H1 (cell line): Measurements from ENCODE around the gene COL2A1. TPM values are rescaled to one million over a fixed set of nuclear protein-coding genes. Genes with fewer than 3 reads are reported as not detected.

Experiments
- CTCF ChIA-PET: fragments of 300-600 bp; sonication (Branson Sonifier 250); formaldehyde crosslinking; loops from one replicate; lab custom pipeline; 2021; ENCODE audit not compliant: partially characterized antibody; lab: Charles Lee
- POLR2A ChIA-PET: fragments of 300-600 bp; sonication (Branson Sonifier 250); formaldehyde crosslinking; loops from one replicate; lab custom pipeline; 2021; ENCODE audit warnings: inconsistent platforms; ENCODE audit not compliant: partially characterized antibody; lab: Charles Lee
- DNase-seq, 2 experiments: peaks; one replicate each; pipeline versions ENCODE4 v3.0.0 to v3.0.0-alpha.2; 2010 to 2022; ENCODE audit warnings: low spot score in 2 of 2, low read depth in 1 of 2, mixed read lengths in 1 of 2
- FAIRE-seq: peaks from 2 replicates; lab custom pipeline; 2011; peaks lifted over from hg19 to GRCh38; lab: Jason Lieb, UNC
- H2AFZ ChIP-seq: 2 replicates; pipeline ENCODE4 v1.8.1; 2012; ENCODE audit warnings: low read length, inconsistent platforms
- H2AK5ac ChIP-seq: 2 replicates; pipeline ENCODE4 v1.6.1; 2013; ENCODE audit warnings: low read depth, low read length
- H2BK120ac ChIP-seq: replicated peaks from 2 replicates; pipeline ENCODE3; 2013; ENCODE audit warnings: low read depth, low read length, inconsistent platforms
- H2BK12ac ChIP-seq: 2 replicates; pipeline ENCODE4 v1.6.1; 2013; ENCODE audit warnings: low read depth, low read length
- H2BK15ac ChIP-seq: 2 replicates; pipeline ENCODE4 v1.6.1; 2013; ENCODE audit warnings: low read length
- H2BK20ac ChIP-seq: 2 replicates; pipeline ENCODE4 v1.6.1; 2013; ENCODE audit warnings: low read length
- H2BK5ac ChIP-seq: 2 replicates; pipeline ENCODE4 v1.6.1; 2013; ENCODE audit warnings: low read depth, low read length
- H3K14ac ChIP-seq: 2 replicates; pipeline ENCODE4 v1.6.1; 2013; ENCODE audit warnings: inconsistent platforms; ENCODE audit not compliant: insufficient read length
- H3K18ac ChIP-seq: 2 replicates; pipeline ENCODE4 v1.6.1; 2013; ENCODE audit warnings: low read length; ENCODE audit errors: extremely low read depth
- H3K23ac ChIP-seq: 2 replicates; pipeline ENCODE4 v1.6.1; 2013; ENCODE audit warnings: inconsistent platforms; ENCODE audit not compliant: insufficient read length
- H3K23me2 ChIP-seq: 2 replicates; pipeline ENCODE4 v1.6.1; 2013; ENCODE audit warnings: low read depth, low read length
- H3K27ac ChIP-seq: 2 replicates; pipeline ENCODE4 v1.6.1; 2011; ENCODE audit warnings: low read depth, low read length, inconsistent platforms
- H3K27me3 ChIP-seq, 4 experiments: replicated peaks in 1 of 4; 1 replicate in 1 of 4; 2 replicates in 3 of 4; pipeline versions ENCODE4 v1.6.1 to v1.8.1; 2011 to 2013; ENCODE audit warnings: low read length in 3 of 4, mild to moderate bottlenecking in 3 of 4, inconsistent platforms in 2 of 4, mixed read lengths in 2 of 4, moderate library complexity in 1 of 4; ENCODE audit not compliant: control insufficient read depth in 3 of 4, insufficient read depth in 3 of 4; ENCODE audit errors: extremely low read depth in 1 of 4
- H3K36me3 ChIP-seq, 4 experiments: 2 replicates each; pipeline versions ENCODE4 v1.6.1 to v1.8.1; 2011 to 2013; ENCODE audit warnings: mild to moderate bottlenecking in 4 of 4, low read length in 3 of 4, moderate library complexity in 2 of 4, control low read depth in 1 of 4, inconsistent platforms in 1 of 4; ENCODE audit not compliant: insufficient read depth in 4 of 4, control insufficient read depth in 2 of 4
- H3K4ac ChIP-seq: replicated peaks from 2 replicates; pipeline ENCODE3; 2013; ENCODE audit warnings: low read length, low read depth, mixed read lengths, inconsistent platforms; ENCODE audit not compliant: insufficient read length
- H3K4me1 ChIP-seq, 4 experiments: replicated peaks in 1 of 4; 1 replicate in 1 of 4; 2 replicates in 3 of 4; pipeline versions ENCODE4 v1.6.1 to v1.8.1; 2011 to 2013; ENCODE audit warnings: low read length in 3 of 4, inconsistent platforms in 2 of 4, mixed read lengths in 1 of 4; ENCODE audit not compliant: insufficient read depth in 4 of 4, control insufficient read depth in 3 of 4
- H3K4me2 ChIP-seq, 2 experiments: 2 replicates each; pipeline versions ENCODE4 v1.6.1 to v1.8.1; 2011 to 2013; ENCODE audit warnings: low read depth in 2 of 2, low read length in 2 of 2, control low read depth in 1 of 2, inconsistent platforms in 1 of 2, mild to moderate bottlenecking in 1 of 2; ENCODE audit not compliant: insufficient read depth in 1 of 2
- H3K4me3 ChIP-seq, 4 experiments: fragments of 200-600, 300-600 bp in 1 of 4; sonication (generic), shearing (Covaris generic), sonication (Bioruptor Twin) in 1 of 4; 2 replicates each; pipeline versions ENCODE4 v1.5.1 to v1.8.1; 2011 to 2016; ENCODE audit warnings: low read length in 4 of 4, low read depth in 3 of 4, control low read depth in 2 of 4, inconsistent platforms in 2 of 4, mild to moderate bottlenecking in 2 of 4, mixed read lengths in 1 of 4, moderate library complexity in 1 of 4; ENCODE audit not compliant: insufficient read depth in 2 of 4; ENCODE audit errors: extremely low read depth in 1 of 4
- H3K56ac ChIP-seq: replicated peaks from 2 replicates; pipeline ENCODE3; 2013; ENCODE audit warnings: low read depth, mild to moderate bottlenecking, mixed read lengths, low read length, inconsistent platforms; ENCODE audit not compliant: insufficient read length
- H3K79me1 ChIP-seq: 2 replicates; pipeline ENCODE4 v1.6.1; 2013; ENCODE audit warnings: low read depth, low read length, control low read depth
- H3K79me2 ChIP-seq, 2 experiments: 2 replicates each; pipeline versions ENCODE4 v1.6.1 to v1.8.1; 2012 to 2013; ENCODE audit warnings: low read length in 2 of 2, mild to moderate bottlenecking in 2 of 2, inconsistent platforms in 1 of 2; ENCODE audit not compliant: insufficient read depth in 2 of 2, control insufficient read depth in 1 of 2
- H3K9ac ChIP-seq, 4 experiments: replicated peaks in 1 of 4; 1 replicate in 1 of 4; 2 replicates in 3 of 4; pipeline versions ENCODE4 v1.6.1 to v1.8.1; 2011 to 2013; ENCODE audit warnings: low read depth in 3 of 4, low read length in 3 of 4, control low read depth in 2 of 4, mild to moderate bottlenecking in 2 of 4, moderate library complexity in 2 of 4, inconsistent platforms in 1 of 4; ENCODE audit errors: extremely low read depth in 1 of 4
- H3K9me3 ChIP-seq, 2 experiments: 2 replicates each; pipeline versions ENCODE4 v1.6.1 to v1.8.1; 2012 to 2013; ENCODE audit warnings: mild to moderate bottlenecking in 2 of 2, moderate library complexity in 2 of 2, control low read depth in 1 of 2, inconsistent platforms in 1 of 2, low read depth in 1 of 2, low read length in 1 of 2, mixed read lengths in 1 of 2; ENCODE audit not compliant: insufficient read depth in 2 of 2
- H4K20me1 ChIP-seq, 2 experiments: replicated peaks in 1 of 2; 2 replicates each; pipeline versions ENCODE3 to v1.8.1; 2011 to 2013; ENCODE audit warnings: inconsistent platforms in 2 of 2, low read length in 2 of 2, mild to moderate bottlenecking in 1 of 2; ENCODE audit not compliant: insufficient read depth in 2 of 2, control insufficient read depth in 1 of 2
- H4K5ac ChIP-seq: 2 replicates; pipeline ENCODE4 v1.6.1; 2013; ENCODE audit warnings: low read length, low read depth, mixed read lengths, inconsistent platforms; ENCODE audit not compliant: insufficient read length
- H4K8ac ChIP-seq: 2 replicates; pipeline ENCODE4 v1.8.0; 2013; ENCODE audit warnings: mild to moderate bottlenecking, moderate library complexity, low read length, inconsistent platforms; ENCODE audit not compliant: insufficient read depth; ENCODE audit errors: extremely low read depth
- H4K91ac ChIP-seq: replicated peaks from 2 replicates; pipeline ENCODE3; 2013; ENCODE audit warnings: low read length, mixed read lengths, inconsistent platforms; ENCODE audit not compliant: insufficient read length
- ASH2L ChIP-seq: fragments of 200-600, 300-600 bp; sonication (generic); IDR thresholded peaks from one replicate; pipeline ENCODE4 v1.7.1; 2017; ENCODE audit warnings: low read length
- E2F6 ChIP-seq: IDR thresholded peaks from 2 replicates; pipeline ENCODE4 v1.6.1; 2012; ENCODE audit warnings: inconsistent platforms
- KDM5A ChIP-seq: fragments of 200-600 bp; IDR thresholded peaks from 2 replicates; pipeline ENCODE4 v1.7.1; 2012; ENCODE audit warnings: mild to moderate bottlenecking, low read length, inconsistent platforms, mixed read lengths
- MAX ChIP-seq: IDR thresholded peaks from 2 replicates; pipeline ENCODE4 v1.6.1; 2012; ENCODE audit warnings: inconsistent platforms
- SAP30 ChIP-seq: fragments of 300-600 bp; sonication (generic); IDR thresholded peaks from 2 replicates; pipeline ENCODE4 v1.7.1; 2012; ENCODE audit warnings: low read length, moderate library complexity, mild to moderate bottlenecking, inconsistent platforms; ENCODE audit not compliant: insufficient read depth, insufficient replicate concordance
- SIX5 ChIP-seq: IDR thresholded peaks from 2 replicates; pipeline ENCODE4 v1.6.1; 2011; ENCODE audit warnings: mild to moderate bottlenecking, low read depth, low read length
- SP1 ChIP-seq: IDR thresholded peaks from 2 replicates; pipeline ENCODE4 v1.6.1; 2011; ENCODE audit warnings: low read depth, low read length
- SP4 ChIP-seq: IDR thresholded peaks from 2 replicates; pipeline ENCODE4 v1.6.1; 2012; ENCODE audit warnings: low read length, inconsistent platforms
- TAF7 ChIP-seq: optimal IDR thresholded peaks from 2 replicates; pipeline ENCODE3; 2011; ENCODE audit warnings: low read depth, mild to moderate bottlenecking, inconsistent platforms, low read length, moderate library complexity, borderline replicate concordance
- WGBS, 2 experiments: shearing (Covaris generic) in 1 of 2; methylation state at CpG; one replicate each; pipeline versions ENCODE4 v1.1.6 to v1.1.7; 2013 to 2015; ENCODE audit warnings: low lambda C conversion rate in 2 of 2, mixed read lengths in 2 of 2, inconsistent platforms in 1 of 2, low coverage in 1 of 2, missing lambda C conversion rate in 1 of 2; ENCODE audit not compliant: insufficient replicate concordance in 2 of 2, insufficient coverage in 1 of 2, insufficient read length in 1 of 2; ENCODE audit errors: extremely low coverage in 1 of 2, missing lambda C conversion rate in 1 of 2; 5-methylcytosine and 5-hydroxymethylcytosine counted together
- polyA plus RNA-seq, 7 experiments: library from polyadenylated mRNA; depleted of rRNA in 3 of 7; stranded (reverse) in 5 of 7; unstranded in 2 of 7; fragments of >200 nt in 5 of 7; fragments of 200-250 nt in 2 of 7; gene quantifications; 1 replicate in 5 of 7; 2 replicates in 1 of 7; 4 replicates in 1 of 7; pipeline versions ENCODE4 v1.2.1 to v1.2.3, GENCODE V29; 2011 to 2013; ENCODE audit warnings: missing spikeins in 2 of 7, mixed read lengths in 2 of 7
- total RNA-seq: library from RNA; stranded (reverse); fragmentation: NEBNext Ultra II Directional; extraction: Animal tissue kit (Norgen Biotek cat#: 25700); gene quantifications from 2 replicates; pipeline ENCODE4 v1.2.1, GENCODE V29; 2021

COL2A1 gene
- total and polyA plus RNA-seq, 2 of the 8 experiments (the other 6 are each of a cell fraction or from before 2014, with no cell fraction given): 4.2 to 14.6 TPM

GRCh38 chr12:48015129-48015528, 10.9 kb upstream of the COL2A1 start:
- Histone ChIP-seq H2AK5ac (no peak overlapping the region), H4K8ac (no peak overlapping the region), H3K9ac (no peak overlapping the region), H2BK5ac (no peak overlapping the region), H2BK15ac (no peak overlapping the region), H3K9me3 (no peaks in the 10 kb centered on the region), H2BK20ac (no peak overlapping the region), H3K18ac (no peak overlapping the region), H4K5ac (no peak overlapping the region), H2BK120ac (no peak overlapping the region), H3K23ac (no peak overlapping the region), H4K20me1 (peaks cover 3 to 5% of the 10 kb centered on the region in 2 experiments), H3K4me3 (no peak overlapping the region), H3K36me3 (no peaks in the 10 kb centered on the region), H3K79me2 (no peaks in the 10 kb centered on the region), H3K4ac (no peak overlapping the region), H3K23me2 (no peaks in the 10 kb centered on the region), H2BK12ac (no peak overlapping the region), H3K4me2 (no peak overlapping the region), H3K14ac (no peak overlapping the region), H3K27me3 (peaks cover 87 to 100% (median 97%) of the 10 kb centered on the region in 4 experiments), H4K91ac (no peak overlapping the region), H3K56ac (no peak overlapping the region), H3K27ac (no peak overlapping the region), H3K79me1 (no peaks in the 10 kb centered on the region), H2AFZ (no peak overlapping the region), H3K4me1 (no peaks in the 10 kb centered on the region)
- FAIRE-seq (no peak), DNase-seq (no peak)
- CTCF ChIA-PET: interaction anchor here (0.9 to 4.8 kb wide), 3 partner anchors 10 to 16 kb away, joined by 3 to 21 read pairs (median 7); partner anchors contain the start of gene COL2A1
- POLR2A ChIA-PET: interaction anchor here (1.0 to 1.2 kb wide), 2 partner anchors 16 to 22 kb away, joined by 3 to 4 read pairs; no protein-coding TSS in a partner anchor
- WGBS, 2 experiments: 28% methylated on average over 1 of the region's 1 CpG; no CpG with 5 or more reads in 1 of the 2 experiments
- TF ChIP-seq TAF7 (no peak), E2F6 (no peak), SAP30 (no peak), ASH2L (no peak), MAX (no peak), SP1 (no peak), SIX5 (no peak), SP4 (no peak), KDM5A (no peak)
